ENCODE data around the gene C2CD4D. TPM values are rescaled to one million over a fixed set of nuclear protein-coding genes. Genes with fewer than 3 reads are reported as not detected.

C2CD4D gene
- total RNA-seq, 2 experiments from 2014 or later = 1.5 to 1.7 TPM

GRCh38 chr1:151825204-151825603, 14.4 kb downstream of the C2CD4D start:
- ChIA-PET CTCF (no interaction called here), POLR2A (no interaction called here)

- ChIA-PET CTCF (interaction anchor here (1.2 to 1.4 kb wide), 2 partner anchors 12 to 13 kb away, joined by 3 to 6 read pairs; no protein-coding TSS in a partner anchor), POLR2A (interaction anchor here (0.5 kb wide), 1 partner anchor 405 kb away, joined by 3 read pairs; no protein-coding TSS in a partner anchor)
These were observed 16.4 kb downstream of the C2CD4D start for GRCh38 chr1:151823175-151823574.

GRCh38 chr1:151822404-151822803, 17.2 kb downstream of the C2CD4D start:
- POLR2A ChIA-PET = interaction anchor here (0.5 to 0.6 kb wide), 2 partner anchors 17 to 404 kb away, joined by 3 read pairs; partner anchors contain the start of gene C2CD4D
- CTCF ChIA-PET = interaction anchor here (1.0 to 2.5 kb wide), 5 partner anchors 10 to 228 kb away, joined by 3 to 7 read pairs (median 4); no protein-coding TSS in a partner anchor

- CTCF ChIA-PET = interaction anchor here (1.5 to 2.5 kb wide), 2 partner anchors 21 to 227 kb away, joined by 3 to 7 read pairs; no protein-coding TSS in a partner anchor
These were observed 18.7 kb downstream of the C2CD4D start for GRCh38 chr1:151820940-151821339.

GRCh38 chr1:151819976-151820623, 19.5 kb downstream of the C2CD4D start:
- POLR2A ChIA-PET = interaction anchor here (0.5 to 0.9 kb wide), 2 partner anchors 17 to 19 kb away, joined by 4 to 15 read pairs; partner anchors contain the start of gene C2CD4D

More at GRCh38 chr1:151820940-151821339, 18.7 kb downstream of the C2CD4D start:
- POLR2A ChIA-PET = interaction anchor here (0.5 to 0.9 kb wide), 3 partner anchors 16 to 101 kb away, joined by 4 to 15 read pairs (median 5); partner anchors contain the start of gene C2CD4D

GRCh38 chr1:151819227-151819835, 20.3 kb downstream of the C2CD4D start:
- ChIA-PET CTCF (interaction anchor here (1.0 kb wide), 1 partner anchor 17 kb away, joined by 3 read pairs; no protein-coding TSS in a partner anchor), POLR2A (no interaction called here)

More at GRCh38 chr1:151819976-151820623, 19.5 kb downstream of the C2CD4D start:
- CTCF ChIA-PET = interaction anchor here (0.6 to 2.5 kb wide), 5 partner anchors 11 to 226 kb away, joined by 3 to 7 read pairs (median 3); no protein-coding TSS in a partner anchor

GRCh38 chr1:151817353-151817730, 22.3 kb downstream of the C2CD4D start:
- POLR2A ChIA-PET = no interaction called here
- CTCF ChIA-PET = interaction anchor here (0.9 kb wide), 1 partner anchor 136 kb away, joined by 3 read pairs; no protein-coding TSS in a partner anchor

- POLR2A ChIA-PET = no interaction called here
- CTCF ChIA-PET = interaction anchor here (0.9 kb wide), 1 partner anchor 136 kb away, joined by 3 read pairs; no protein-coding TSS in a partner anchor
These were observed 22.9 kb downstream of the C2CD4D start for GRCh38 chr1:151816548-151817352.

GRCh38 chr1:151815716-151816327, 23.8 kb downstream of the C2CD4D start:
- CTCF ChIA-PET = no interaction called here
- POLR2A ChIA-PET = no interaction called here

- POLR2A ChIA-PET = interaction anchor here (0.6 kb wide), 1 partner anchor 358 kb away, joined by 6 read pairs; no protein-coding TSS in a partner anchor
- CTCF ChIA-PET = no interaction called here
These were observed 24.6 kb downstream of the C2CD4D start for GRCh38 chr1:151814971-151815545.

GRCh38 chr1:151814426-151814825, 25.2 kb downstream of the C2CD4D start:
- ChIA-PET POLR2A (interaction anchor here (0.6 kb wide), 1 partner anchor 357 kb away, joined by 6 read pairs; no protein-coding TSS in a partner anchor), CTCF (no interaction called here)

- POLR2A ChIA-PET = no interaction called here
- CTCF ChIA-PET = no interaction called here
These were observed 26.2 kb downstream of the C2CD4D start for GRCh38 chr1:151813271-151813977.

- ChIA-PET CTCF (no interaction called here), POLR2A (no interaction called here)
These were observed 28.4 kb downstream of the C2CD4D start for GRCh38 chr1:151811181-151811580.

GRCh38 chr1:151809985-151810556, 29.5 kb downstream of the C2CD4D start:
- POLR2A ChIA-PET = no interaction called here
- CTCF ChIA-PET = no interaction called here

- ChIA-PET POLR2A (no interaction called here), CTCF (no interaction called here)
These were observed 30.2 kb downstream of the C2CD4D start for GRCh38 chr1:151809290-151809984.

GRCh38 chr1:151807766-151808165, 31.9 kb downstream of the C2CD4D start:
- CTCF ChIA-PET = no interaction called here
- POLR2A ChIA-PET = no interaction called here

- CTCF ChIA-PET = interaction anchor here (0.7 kb wide), 1 partner anchor 410 kb away, joined by 3 read pairs; no protein-coding TSS in a partner anchor
- POLR2A ChIA-PET = no interaction called here
These were observed 32.5 kb downstream of the C2CD4D start for GRCh38 chr1:151807131-151807530.
